Measurements from ENCODE around the gene GABPB1. TPM values are rescaled to one million over a fixed set of nuclear protein-coding genes. Genes with fewer than 3 reads are reported as not detected.

GABPB1 gene
- total RNA-seq, 4 donors from 2014 or later, result 16.9 to 20.2 (median 17.8) TPM

DNA sequence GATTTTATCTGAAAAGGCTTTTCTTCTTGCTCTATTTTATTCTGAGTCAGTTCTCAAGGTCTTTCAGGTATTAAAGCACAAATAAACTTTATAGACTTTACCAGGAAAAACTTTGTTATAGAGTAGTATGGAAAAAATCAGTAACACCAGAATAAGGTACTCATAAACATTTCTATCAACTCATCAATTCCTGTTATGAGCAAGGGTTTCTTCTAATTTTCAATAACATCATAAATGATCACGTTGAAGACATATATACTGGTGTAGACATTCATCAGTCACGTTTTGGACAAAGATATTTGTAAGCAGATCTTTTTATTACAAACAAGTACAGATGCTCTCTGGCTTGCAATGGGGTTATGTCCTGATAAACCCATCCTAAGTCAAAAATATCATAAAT lies 79.9 kb downstream of the GABPB1 start:
- intact Hi-C loops (cut with DNase I; ENCODE audit: low total_unique reads), result no loop called here
- TF ChIP-seq, protein P1, sequence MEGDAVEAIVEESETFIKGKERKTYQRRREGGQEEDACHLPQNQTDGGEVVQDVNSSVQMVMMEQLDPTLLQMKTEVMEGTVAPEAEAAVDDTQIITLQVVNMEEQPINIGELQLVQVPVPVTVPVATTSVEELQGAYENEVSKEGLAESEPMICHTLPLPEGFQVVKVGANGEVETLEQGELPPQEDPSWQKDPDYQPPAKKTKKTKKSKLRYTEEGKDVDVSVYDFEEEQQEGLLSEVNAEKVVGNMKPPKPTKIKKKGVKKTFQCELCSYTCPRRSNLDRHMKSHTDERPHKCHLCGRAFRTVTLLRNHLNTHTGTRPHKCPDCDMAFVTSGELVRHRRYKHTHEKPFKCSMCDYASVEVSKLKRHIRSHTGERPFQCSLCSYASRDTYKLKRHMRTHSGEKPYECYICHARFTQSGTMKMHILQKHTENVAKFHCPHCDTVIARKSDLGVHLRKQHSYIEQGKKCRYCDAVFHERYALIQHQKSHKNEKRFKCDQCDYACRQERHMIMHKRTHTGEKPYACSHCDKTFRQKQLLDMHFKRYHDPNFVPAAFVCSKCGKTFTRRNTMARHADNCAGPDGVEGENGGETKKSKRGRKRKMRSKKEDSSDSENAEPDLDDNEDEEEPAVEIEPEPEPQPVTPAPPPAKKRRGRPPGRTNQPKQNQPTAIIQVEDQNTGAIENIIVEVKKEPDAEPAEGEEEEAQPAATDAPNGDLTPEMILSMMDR (IDR thresholded peaks at IDR 0.05), result no peak
- no peak for TF ChIP-seq POLR2A (IDR thresholded peaks at IDR 0.05)
- no peak overlapping the region for H3K4me3 ChIP-seq (ENCODE audit: low read depth, poor library complexity, severe bottlenecking)
- DNase-seq (ENCODE audit: low spot score in 2 of 2), result no peak
- 43 to 48% methylated on average over 2 of the region's 2 CpGs for WGBS, 2 donors

DNA sequence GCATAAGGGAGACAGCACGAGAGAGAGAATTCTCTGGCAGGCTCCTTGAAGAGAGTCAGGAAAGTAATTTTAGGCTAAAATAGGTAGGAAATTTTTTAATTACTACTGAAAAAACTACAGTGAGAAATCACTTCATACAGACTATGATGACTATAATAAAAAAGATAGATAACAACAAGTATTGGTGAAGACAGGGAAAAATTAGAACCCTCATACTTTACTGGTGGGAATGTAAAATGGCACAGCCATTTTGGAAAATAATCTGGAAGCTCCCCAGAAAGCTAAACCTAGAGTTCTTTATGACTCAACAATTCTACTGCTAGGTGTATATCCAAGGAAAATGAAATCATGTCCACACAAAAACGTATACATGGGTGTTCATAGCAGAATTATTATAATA lies 87.4 kb downstream of the GABPB1 start:
- WGBS, 2 donors, result 78 to 85% methylated on average over 2 of the region's 2 CpGs
- DNase-seq (ENCODE audit: low spot score in 2 of 2), result no peak
- intact Hi-C loops (cut with DNase I; ENCODE audit: low total_unique reads), result no loop called here
- H3K4me3 ChIP-seq (ENCODE audit: low read depth, poor library complexity, severe bottlenecking), result no peak overlapping the region
- TF ChIP-seq POLR2A (IDR thresholded peaks at IDR 0.05), result no peak
- TF ChIP-seq, protein P1 (IDR thresholded peaks at IDR 0.05), result no peak

DNA sequence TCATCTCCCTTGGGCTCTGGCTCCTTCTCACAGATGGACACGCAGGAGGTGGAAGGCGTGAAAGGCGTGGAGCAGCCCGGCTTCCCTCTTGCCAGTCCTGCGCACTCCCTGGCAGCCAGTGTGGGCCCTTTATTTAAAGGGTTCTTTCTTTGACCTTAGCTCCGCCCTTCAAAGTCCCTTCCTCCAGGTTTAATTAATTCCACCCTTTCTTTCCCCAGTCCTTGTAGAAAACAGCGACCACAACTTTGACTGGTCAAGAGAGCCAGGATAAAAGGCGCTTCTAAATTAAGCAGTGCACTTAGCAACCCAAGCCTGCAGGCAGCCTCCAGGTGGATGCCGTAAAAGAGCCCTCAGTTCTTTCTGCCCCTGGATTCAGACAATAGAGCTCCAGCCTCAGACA lies 89.4 kb downstream of the GABPB1 start, which contains the start of gene HDC:
Gene HDC, minus strand, starts transcription at position 107 of the 400 bp plus-strand sequence. Its CDS starts 103 bp downstream, at position 4.
- no peak for DNase-seq (ENCODE audit: low spot score in 2 of 2)
- no peak within 1 kb of the TSS for H3K4me3 ChIP-seq (ENCODE audit: low read depth, poor library complexity, severe bottlenecking)
- intact Hi-C loops (cut with DNase I; ENCODE audit: low total_unique reads), result no loop called here
- no peak for TF ChIP-seq POLR2A (IDR thresholded peaks at IDR 0.05)
- TF ChIP-seq, protein P1 (IDR thresholded peaks at IDR 0.05), result no peak
- whole genome bisulfite sequencing, 2 donors, result 59 to 66% methylated on average over 9 of the region's 9 CpGs

DNA sequence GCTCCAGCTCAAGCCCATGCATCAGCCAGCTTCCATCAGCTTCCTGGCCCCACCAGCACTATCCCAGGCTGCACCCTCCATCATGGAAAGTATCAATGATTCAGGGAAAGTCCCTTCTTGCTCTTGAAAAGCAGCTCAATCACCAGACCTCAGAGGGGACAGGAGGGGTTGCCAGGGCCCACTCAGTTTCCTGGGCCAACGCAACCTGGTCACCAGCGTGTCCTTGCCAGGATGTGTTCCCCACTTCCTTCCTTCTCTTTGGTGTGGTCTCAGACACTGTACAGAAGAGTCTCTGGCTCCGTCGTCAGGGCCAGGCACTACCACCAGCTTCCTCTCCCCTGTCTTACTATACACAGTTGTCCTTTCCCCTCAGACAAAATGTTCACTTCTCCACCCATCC lies 92.5 kb downstream of the GABPB1 start:
- no peak overlapping the region for H3K4me3 ChIP-seq (ENCODE audit: low read depth, poor library complexity, severe bottlenecking)
- no peak for DNase-seq (ENCODE audit: low spot score in 2 of 2)
- 74 to 77% methylated on average over 4 of the region's 4 CpGs for WGBS, 2 donors
- TF ChIP-seq, protein P1 (IDR thresholded peaks at IDR 0.05), result no peak
- no peak for TF ChIP-seq POLR2A (IDR thresholded peaks at IDR 0.05)
- intact Hi-C loops (cut with DNase I; ENCODE audit: low total_unique reads), result no loop called here

DNA sequence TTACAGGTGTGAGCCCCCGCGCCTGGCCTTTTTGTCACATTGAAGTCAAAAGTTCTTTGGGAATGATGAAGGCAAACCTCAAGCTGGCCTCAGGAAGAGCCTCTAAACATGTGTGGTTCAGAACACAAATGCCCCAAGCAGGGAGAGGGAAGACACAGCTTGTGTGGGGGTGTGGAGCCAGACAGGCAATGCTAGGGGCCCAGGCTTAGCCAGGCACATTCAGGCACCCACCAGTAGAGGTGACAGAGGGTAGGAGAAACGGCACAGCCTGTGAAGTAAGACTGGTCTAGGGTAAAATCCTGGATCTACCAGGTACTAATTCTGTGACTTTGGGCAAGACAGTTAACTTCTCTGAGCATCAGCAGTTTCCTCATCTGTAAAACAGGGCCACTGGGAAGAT lies 93.0 kb downstream of the GABPB1 start:
- no peak for DNase-seq (ENCODE audit: low spot score in 2 of 2)
- TF ChIP-seq, protein P1 (IDR thresholded peaks at IDR 0.05), result no peak
- TF ChIP-seq POLR2A (IDR thresholded peaks at IDR 0.05), result no peak
- intact Hi-C loops (cut with DNase I; ENCODE audit: low total_unique reads), result no loop called here
- WGBS, 2 donors, result 96 to 98% methylated on average over 3 of the region's 3 CpGs
- no peak overlapping the region for H3K4me3 ChIP-seq (ENCODE audit: low read depth, poor library complexity, severe bottlenecking)

DNA sequence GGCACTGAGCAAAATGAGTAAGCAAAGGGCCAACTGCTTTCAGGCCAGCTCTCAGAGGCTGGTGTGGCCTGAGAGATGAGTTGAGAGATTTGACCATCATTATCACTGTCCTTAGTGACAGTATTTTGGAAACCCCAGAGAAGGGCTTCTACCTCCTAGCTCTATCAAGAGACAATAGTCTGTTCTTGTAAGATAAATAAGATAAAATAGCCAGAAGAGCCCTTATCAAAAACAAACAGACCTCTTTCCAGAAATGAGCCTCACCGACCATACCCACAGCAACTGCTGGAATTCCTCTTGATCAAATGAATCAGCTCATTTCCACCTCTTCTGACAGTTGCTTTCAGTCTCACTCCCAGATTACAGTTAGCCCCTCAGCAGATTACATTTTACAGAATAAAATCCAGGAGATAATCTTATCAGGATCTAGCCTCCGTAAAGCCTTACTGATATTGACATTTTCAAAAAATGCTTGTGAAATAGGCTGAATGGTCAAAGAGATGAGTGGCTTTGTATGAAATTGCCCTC lies 94.0 kb downstream of the GABPB1 start:
- TF ChIP-seq POLR2A (IDR thresholded peaks at IDR 0.05), result no peak
- TF ChIP-seq, protein P1 (IDR thresholded peaks at IDR 0.05), result no peak
- intact Hi-C loops (cut with DNase I; ENCODE audit: low total_unique reads), result no loop called here
- no peak overlapping the region for H3K4me3 ChIP-seq (ENCODE audit: low read depth, poor library complexity, severe bottlenecking)
- DNase-seq (ENCODE audit: low spot score in 2 of 2), result no peak
- WGBS, 2 donors, result 94% methylated on average over 2 of the region's 2 CpGs
